ENCODE measurements around the gene PYGO2.
"Not testable (repeated sequence)": the region's sequence is repeated elsewhere in the genome, so short reads cannot be mapped to it uniquely, and the experiment has no call there.

PYGO2 gene

DNA sequence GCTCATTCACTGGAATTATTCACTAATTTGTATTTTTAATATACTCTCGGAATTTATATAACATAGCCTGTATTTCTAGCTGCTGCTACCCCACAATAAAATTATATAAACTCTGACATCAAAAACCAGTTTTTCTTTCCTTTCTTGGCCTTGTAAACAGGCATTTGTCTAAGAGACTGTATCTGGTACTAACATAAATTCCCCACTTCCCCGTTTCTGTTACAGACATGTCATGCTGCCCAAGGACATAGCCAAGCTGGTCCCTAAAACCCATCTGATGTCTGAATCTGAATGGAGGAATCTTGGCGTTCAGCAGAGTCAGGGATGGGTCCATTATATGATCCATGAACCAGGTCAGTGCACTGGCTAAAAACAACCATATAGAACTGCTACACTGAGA, 16.2 kb upstream of the PYGO2 start:
- not testable (repeated sequence) for DNase-seq

DNA sequence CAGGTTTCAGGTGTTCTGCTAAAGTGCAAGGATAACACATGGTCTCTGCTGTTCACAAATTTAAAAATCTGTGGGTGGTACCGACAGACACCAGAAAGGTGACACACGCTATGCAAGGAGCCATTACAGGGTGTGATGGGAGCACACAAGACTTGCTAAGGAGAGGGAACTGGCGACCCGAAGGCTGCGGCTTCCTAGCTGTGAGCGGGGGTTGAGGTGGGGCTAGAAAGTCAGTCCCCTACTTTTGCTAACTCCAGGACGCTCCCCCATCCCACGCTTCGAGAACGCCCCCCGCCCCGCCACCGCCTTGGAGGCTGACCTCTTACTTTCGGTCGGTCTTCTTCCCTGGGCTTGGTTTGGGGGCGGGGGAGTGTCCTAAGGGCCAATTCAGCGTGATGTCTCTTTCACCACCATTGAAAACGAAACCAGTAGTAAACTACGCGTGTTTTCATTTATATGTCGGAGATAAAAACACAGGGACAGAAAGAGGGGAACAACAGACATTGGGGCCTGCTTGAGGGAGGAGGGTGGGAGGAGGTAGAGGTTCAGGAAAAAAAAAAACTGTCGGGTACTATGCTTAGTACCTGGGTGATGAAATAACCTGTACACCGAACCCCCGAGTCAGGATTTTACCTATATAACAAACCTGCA, 14.0 kb upstream of the PYGO2 start:
- no peak for DNase-seq

DNA sequence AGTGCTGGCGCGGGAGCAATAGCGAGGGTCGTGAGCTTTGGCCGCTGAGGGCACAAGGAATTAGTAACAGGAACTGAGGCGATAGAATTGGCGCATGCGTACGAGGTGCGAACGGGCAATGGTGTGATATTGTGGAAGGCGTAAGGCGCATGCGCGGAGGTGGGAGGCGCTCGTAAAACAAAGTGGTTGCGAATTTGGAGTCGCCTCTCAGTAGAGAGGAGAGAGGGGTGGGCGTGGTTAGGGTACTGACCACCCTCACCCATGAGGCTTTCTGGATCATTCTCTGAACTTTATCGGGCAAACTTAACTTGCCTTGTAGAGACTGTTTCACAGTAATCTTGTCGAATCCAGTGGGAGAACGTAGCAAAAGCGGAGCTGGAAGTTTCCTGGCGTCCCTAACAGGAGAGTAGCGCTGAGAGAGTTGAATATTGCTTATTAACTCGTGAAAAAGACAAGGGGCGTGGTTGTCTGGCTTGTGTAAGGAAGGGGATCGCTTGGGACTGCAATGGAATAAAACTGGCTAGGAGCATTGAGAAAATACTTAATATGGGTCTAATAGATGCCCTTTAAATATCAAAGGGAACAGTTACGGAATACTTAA, 13.3 kb upstream of the PYGO2 start:
- peak; percentile 94 for DNase-seq

DNA sequence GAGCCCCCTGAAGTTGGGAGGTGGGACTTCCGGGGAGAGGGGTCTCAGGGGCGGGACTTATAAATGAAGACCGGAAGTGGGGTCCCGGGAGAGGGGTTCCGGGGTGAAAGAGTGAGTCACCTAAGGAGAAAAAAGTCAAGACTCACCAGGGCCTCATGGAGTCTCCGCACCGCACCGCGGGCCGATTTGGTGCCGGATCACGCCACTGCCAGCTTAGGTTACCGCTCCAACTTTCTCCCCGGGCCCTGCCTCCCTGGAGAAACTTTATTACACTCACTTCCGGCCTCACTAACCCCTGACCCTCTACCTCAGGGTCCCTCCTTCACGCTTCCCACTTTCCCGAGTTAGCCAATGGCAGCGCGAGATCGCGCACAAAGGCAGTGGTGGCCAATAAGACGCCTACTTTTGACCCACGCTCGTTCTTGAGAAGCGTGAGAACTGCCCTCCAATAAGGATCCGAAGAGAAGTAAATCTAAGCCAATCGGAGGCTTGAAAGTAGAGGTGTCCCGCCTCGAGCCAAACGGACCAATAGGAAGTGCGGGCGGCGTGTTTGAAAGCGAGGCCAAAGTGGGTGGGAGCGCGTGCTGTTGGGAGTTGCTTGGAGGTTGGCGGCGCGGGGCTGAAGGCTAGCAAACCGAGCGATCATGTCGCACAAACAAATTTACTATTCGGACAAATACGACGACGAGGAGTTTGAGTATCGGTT, 12.7 kb upstream of the PYGO2 start, which contains the start of gene CKS1B:
Gene CKS1B, plus strand, starts transcription at position 580 of the 706 bp plus-strand sequence. Its CDS starts 65 bp downstream, at position 645.
- DNase-seq = peak; percentile 97

DNA sequence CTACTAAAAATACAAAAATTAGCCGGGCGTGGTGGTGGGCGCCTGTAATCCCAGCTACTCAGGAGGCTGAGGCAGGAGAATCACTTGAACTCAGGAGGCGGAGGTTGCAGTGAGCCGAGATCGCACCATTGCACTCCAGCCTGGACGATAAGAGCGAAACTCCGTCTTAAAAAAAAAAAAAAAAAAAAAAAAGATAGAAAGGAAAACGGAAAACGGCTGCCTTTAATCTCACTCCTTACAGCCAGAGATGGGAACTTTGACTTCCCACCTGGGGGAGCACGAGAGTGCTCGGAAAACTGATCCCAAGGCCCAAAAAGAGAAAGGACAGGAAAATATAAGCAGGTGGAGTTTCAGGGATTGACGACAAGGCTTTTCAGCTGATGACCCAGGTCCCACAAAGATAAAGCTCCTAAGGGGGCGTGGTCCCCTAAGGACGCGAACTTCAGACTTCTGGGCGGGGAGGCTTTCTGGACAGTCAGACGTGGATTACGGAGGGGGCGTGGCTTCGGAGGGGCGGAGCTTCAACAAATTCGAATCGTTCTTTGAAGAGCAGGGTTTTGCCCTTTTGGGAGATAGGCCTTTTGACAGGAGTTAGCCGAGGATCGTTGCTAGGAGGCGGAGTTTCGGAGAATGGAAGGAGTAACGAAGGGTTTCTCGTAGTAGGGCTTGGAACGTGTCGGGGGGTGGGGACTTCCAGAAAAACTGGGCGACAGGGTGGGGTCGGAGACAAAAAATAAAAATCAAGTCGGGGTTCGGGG, 11.9 kb upstream of the PYGO2 start:
- DNase-seq = peak; percentile 65

DNA sequence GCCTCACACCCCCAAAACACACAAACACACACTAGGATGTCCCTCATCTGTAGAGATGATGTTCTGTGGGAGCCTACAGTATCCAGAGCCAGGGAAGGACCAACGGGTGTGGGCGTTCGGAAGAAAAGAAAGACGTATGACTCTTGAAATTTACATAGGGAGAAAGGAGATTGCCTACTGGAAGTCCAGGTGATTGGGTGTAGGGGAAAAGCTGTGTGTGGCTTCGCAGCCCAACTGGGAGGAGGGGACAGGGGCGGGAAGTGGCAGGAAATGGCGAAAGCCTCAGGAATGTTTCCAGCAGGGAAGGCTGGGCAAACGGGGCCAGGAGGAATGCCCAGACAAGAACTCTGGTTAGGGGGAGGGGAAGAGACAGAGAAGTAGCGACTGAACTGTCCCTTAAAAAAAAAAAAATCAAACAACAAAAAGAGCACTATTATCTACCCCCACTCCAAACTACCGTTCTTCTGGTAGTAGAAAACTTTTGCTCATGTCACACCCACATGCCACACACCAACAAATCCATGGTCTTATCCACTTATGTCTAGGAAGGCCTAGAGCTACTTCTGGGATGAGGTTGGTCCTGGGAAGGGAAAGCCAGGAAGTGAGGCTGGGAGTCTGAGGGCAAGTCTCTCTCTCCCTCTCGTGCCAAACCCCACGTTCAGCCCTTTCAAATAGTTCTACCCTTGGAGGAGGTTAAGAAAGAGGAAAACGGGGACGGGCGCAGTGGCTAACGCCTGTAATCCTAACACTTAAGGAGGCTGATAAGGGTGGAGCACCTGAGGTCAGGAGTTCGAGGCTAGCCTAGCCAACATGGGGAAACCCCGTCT, 11.1 kb upstream of the PYGO2 start:
- no peak for DNase-seq

DNA sequence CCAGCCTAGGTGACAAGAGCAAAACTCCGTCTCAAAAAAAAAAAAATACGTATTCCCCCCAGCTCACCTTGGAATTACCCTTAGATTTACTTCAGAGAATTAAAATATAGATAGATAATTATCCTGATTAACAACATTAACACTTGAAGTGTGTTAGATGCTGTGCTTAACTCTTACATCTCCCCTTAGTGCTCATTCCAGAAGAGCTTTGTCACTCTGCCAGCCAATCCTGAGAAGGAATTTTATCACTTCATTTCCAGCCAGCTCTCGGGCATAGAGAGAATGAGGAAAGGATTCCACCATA, 10.6 kb upstream of the PYGO2 start:
- DNase-seq = no peak

DNA sequence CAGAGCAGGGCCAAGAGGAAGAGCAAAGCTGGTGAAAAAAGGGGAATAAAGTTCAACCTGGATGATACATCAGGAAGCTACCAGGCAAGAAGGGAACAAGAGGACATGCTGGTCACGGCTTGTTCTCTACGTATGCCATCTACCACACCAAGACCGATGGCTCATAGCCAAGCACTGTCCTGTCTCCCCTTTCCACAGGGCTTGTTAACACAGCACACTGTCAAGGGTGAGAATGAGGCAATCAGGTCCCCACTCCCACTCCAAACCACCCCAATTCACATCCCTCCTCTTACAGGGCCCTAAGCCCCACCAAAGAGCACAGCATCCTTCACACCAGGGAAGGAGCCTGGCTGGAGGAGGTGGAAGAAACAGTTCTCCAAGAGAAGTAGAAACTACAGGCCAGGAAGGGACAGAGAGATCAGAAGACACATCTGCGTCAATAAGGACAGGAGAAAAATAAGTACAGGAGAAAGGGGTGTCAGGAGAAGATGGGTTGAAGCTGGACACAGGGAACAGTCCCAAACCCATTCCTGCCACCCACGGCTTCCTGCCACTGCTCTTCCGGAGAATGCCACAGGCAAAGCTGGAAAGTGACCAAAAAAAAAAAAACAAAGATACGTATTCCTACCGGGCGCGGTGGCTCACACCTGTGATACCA, 9.9 kb upstream of the PYGO2 start:
- DNase-seq = no peak

DNA sequence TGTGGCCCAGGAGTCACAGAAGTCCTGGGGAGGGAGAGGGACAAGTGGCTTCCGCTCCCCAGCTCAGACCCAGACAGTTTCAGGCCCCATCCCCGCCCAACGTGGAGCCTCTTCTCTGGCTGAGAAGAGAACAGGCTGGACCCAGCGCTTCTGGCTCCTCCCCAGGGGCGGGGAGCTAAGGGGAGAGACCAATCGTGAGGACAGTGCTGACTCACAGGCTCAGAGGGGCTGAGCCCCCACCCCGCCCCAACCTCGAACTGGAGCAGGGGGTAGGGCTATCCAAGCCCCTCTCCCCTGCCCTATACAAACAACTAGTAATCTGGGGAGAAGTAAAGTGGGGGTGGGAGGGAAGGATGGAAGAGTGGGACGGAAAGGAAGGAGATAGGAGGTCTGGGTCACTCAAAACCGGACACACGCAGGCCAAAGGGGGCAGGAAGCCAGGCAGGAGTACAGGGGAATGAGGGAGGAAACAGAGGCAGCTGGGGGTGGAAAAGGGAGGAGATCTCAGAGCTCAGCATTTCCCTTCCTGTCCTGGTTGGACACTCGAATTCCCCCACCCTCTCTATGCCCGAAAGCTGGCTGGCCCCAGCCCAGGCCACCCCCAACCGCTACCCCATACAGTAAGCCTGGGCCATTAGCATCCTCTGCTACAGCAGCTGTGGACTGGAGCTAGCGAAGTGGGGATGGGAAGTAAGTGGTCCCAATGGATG, 9.2 kb upstream of the PYGO2 start, which contains the start of gene SHC1:
Gene SHC1, minus strand, starts transcription at position 117 of the 710 bp plus-strand sequence. CDS start 221 bp downstream, outside the sequence.
- no peak for DNase-seq

DNA sequence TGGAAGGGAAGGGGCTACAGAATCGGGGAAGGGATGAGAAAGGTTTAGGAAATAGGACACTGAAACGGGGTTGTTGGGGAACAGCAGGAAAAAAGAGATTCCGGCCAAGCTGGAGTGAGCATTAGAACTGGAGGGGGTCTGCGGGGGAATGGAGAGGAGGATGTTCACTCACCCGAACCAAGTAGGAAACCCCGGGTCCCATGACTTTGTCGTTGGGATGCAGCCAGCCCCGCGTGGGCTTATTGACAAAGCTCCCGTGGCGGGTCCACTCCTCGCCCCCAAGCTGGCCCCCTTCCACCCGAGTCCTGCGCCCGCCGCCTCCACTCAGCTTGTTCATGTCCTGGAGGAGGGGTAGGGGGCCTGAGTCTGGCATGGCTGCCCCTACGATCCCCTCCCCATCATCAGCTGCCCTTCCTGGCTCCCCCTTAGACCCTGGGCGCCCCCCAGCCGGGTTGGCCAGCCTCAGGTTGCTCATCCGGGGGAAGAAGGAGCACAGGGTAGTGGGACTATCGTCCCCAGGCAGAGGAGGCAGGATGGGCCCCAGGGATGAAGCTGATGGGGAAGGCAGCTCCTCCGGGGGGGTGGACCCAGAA, 8.4 kb upstream of the PYGO2 start:
- DNase-seq = no peak

DNA sequence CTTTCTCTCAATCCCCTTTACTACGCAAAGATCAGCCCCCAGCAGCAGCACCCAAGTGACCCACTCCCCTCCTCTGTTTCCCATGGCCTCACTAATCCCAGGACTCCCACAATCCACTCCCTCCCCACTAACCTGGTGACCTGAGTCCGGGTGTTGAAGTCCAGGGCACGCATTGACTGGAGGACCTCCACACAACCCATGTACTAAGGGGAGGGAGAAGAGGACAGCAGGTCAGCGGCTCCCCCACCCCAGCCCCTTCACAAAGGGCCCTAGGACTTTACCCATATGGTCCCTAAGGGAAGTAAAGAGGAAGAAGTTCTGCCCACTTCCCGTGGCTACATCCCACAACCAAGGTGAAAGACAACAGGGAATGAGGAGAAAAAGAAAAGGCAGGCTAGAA, 7.7 kb upstream of the PYGO2 start:
- DNase-seq = no peak

DNA sequence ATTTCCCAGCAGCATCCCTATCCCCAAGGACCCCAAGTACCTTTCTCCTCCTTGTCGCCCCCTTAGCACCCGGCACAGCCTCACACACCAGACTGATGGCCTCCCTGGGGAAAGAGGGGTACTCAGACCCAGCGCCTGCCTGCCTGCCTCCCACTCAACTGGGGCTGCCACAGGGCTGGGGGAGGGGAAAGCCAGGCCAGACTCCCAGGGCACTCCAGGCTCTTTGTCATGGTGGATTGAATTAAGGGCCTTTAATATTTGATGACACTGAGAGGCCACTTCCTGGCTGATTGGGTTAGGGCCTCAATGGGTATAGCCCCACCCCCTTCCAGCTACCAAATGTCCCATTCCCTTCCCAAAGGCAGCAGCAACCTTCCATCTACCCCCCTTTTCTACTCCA, 7.1 kb upstream of the PYGO2 start:
- no peak for DNase-seq

DNA sequence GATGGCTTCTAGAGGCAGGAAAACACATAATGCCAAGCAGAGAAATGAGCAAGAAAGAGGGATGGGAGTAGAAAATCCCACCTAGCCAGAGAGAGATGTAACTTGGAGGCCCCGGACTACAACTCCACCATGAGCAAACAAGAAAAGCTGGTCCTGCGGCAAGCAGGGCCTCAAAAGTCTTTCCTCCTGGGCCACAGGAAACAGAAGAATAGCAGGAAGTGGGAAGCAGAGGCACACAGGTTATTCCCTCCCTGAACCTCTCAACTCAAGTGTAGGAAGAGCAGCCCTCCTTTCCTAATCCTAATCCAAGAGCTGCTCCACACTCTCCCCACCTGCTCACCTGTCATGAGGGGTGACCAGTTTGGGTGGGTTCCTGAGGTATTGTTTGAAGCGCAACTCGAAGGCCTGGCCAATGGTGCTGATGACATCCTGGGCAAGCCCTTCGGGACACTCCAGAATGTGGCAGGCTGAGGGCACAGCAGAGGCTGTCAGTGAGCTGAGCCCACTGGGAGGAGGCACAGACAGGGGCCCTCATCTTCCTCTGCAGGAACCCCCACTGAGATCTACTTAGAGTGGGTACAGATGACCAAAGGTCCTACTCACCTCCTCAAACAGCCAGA, 5.9 kb upstream of the PYGO2 start:
- no peak for DNase-seq

DNA sequence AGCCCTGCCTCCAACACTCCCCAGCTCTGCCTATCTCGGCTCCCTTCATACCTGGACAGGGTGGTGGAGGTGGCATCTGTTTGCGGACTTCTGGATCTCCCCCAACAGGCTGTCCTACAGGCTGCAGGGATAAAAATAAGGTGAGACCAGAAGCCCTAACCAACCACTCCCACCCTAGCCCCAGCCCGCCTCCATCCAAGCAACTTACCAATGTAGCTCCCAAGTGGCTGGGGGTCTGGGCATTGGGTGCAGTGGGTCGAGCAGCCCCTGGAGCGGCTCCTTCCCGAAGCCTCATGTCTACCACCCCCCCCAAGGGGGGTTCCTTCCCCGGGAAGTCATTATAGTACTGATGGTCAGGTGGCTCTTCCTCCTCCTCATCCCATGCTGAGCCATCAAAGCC, 4.5 kb upstream of the PYGO2 start:
- DNase-seq = no peak

DNA sequence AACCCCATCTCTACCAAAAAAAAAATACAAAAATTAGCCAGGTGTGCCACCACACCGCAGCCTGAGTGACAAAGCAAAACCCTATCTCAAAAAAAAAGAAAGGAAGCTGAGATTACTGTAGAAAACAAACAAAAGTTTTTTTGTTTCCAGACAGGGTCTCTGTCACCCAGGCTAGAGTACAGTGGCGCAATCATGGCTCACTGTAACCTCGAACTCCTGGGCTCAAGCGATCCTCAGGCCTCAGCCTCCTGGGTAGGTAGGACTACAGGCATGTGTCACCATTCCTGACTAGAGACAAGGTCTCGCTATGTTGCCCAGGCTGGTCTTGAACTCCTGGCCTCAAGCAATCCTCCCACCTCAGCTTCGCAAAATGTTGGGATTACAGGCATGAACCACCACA, 2.8 kb upstream of the PYGO2 start:
- DNase-seq = no peak

DNA sequence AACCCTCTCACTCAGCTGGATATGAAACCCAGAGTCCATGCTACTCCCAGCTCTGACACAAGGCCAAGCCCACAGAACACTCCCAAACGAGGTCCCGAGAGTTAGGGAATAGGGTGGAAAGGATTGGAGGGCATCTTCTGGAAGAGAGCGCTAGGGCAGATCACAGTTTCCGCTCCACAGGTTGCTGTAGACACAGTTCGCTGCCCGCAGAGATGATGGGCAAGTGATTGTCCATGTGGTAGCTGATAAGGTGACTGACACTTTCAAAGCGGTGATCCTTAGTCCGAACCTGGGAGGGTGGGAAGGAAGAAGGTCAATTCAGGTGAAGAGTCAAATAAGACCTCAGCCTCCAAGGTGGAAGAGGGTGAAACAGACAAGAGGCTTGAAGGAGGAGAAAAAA, 2.1 kb upstream of the PYGO2 start:
- DNase-seq = no peak

DNA sequence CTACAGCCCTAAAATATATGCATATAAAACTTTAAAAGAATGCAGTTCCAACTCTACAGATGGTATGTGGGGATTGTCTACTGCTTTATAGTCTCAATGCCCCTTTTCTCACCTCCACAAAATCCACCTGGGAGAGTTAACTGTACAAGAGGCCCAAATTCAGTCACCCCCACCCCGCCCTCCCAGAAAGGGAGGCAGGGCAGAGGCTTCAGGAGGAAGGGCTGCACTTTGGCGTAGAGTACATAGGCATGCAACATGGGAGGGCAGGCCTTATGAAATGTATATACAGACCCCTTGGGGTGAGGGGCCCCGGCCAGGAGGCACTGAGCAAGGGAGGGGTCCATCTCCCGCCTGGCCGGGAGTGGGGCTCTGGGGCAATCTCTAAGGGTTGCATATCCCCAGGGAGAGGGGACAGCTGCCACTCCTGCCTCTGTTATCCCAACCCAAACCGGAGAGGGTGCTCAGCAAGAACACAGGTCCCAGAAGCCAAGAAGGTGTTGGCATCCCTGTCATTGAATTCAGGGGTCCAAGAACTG, 1.3 kb upstream of the PYGO2 start:
- DNase-seq = no peak

DNA sequence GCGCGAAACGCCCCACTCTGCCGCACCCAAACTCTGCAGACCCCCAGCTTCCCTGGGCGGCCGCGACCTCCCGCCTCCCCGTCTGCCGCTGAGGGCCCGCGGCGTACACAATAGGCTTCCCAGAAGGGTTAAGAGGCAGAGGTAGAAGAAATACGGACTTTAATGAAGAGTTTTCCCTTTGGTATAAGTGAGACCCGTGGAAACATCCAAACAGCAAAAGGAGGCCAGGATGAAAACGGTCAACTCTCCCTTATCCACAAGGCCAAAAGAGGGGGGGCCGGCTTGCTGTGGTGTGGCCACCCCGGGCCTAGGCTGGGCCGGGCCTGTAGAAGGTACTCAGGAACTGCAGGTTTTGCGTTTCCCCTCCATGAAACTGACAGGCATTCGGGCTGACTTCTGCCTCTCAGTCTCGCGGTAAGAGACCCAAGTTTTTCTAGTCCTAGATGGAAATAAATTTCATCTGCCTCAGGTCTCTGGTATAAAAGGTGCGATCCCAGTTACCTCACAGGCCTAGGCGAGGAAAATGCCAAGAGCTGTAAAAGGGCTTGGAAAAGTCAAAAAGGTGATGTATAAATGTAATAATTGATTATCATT, 671 bp upstream of the PYGO2 start:
- no peak for DNase-seq

DNA sequence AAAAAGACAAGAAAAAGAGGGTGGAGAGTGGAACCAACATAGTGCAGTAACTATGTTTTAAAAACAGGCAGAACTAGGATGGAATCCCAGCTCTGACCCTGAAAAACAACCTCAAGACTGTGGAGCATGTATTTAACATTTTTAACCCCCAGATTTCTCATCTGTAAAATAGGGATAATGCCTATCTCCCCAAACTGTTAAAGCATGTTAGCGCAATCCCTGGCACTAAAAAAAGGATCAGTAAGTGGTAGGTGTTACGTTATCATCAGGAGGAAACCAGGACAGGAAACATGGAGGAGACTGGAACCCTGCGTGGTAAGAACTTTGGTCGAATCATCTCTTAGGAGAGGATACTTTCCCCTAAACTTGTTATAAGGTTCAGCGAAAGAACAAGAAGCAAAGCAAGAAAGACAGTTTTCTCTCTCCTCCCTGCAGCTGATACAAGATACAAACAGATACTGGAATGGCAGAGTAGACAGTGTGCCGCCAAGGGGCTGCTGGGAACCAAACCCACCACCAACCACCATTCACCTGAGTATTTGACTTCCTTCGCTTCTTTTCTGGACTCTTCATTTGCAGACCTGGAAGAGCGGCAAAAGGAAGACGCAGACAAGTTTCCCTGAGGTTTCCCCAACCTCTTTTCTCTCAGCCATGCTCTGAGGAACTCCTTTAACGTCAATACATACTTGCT, 991 bp downstream of the PYGO2 start:
- DNase-seq = no peak
